IMR-90 (cell line): Measurements from ENCODE around the gene BCL7A.

Experiments
- MXI1 ChIP-seq: IDR thresholded peaks from 2 replicates; pipeline ENCODE4 v1.6.1; 2012; ENCODE audit warnings: low read depth, mild to moderate bottlenecking, low read length, moderate library complexity, borderline replicate concordance
- POLR2A ChIP-seq: IDR thresholded peaks from 2 replicates; pipeline ENCODE4 v1.6.1; 2012; ENCODE audit warnings: mild to moderate bottlenecking, low read depth, low read length
- RCOR1 ChIP-seq: IDR thresholded peaks from 2 replicates; pipeline ENCODE4 v1.6.1; 2012; ENCODE audit warnings: mild to moderate bottlenecking, low read length, improper control_type of control experiment; ENCODE audit not compliant: insufficient replicate concordance
- TF ChIP-seq, protein P1 (sequence below): conservative IDR thresholded peaks from 2 replicates; pipeline ENCODE4 v1.5.1; 2012; ENCODE audit warnings: mild to moderate bottlenecking, low read depth, low read length, improper control_type of control experiment
- TF ChIP-seq, protein P2 (sequence below): fragments of 150-350 bp; IDR thresholded peaks from 2 replicates; pipeline ENCODE4 v1.6.1; 2016; ENCODE audit warnings: low read depth, mild to moderate bottlenecking, low read length, moderate library complexity, borderline replicate concordance

DNA sequence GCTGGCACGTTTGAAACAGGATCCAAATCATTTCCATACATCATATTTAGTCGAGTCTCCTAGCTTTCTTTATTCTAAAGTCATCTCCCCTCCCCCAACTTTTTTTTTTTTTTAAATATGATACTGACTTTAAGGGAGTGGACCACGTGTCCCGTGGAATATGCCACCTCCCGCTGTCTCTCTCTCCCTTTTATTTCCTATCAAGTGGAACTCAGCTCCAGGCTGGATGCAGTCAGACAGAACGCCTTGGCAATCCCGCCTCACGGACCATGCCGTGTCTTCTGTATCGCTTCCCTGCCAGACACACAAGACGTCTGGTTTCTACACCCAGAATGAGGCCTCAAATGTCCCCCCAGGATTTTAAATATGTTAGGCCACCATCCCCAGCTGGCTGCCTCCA lies 21.2 kb downstream of the BCL7A start:
- TF ChIP-seq, protein P1, sequence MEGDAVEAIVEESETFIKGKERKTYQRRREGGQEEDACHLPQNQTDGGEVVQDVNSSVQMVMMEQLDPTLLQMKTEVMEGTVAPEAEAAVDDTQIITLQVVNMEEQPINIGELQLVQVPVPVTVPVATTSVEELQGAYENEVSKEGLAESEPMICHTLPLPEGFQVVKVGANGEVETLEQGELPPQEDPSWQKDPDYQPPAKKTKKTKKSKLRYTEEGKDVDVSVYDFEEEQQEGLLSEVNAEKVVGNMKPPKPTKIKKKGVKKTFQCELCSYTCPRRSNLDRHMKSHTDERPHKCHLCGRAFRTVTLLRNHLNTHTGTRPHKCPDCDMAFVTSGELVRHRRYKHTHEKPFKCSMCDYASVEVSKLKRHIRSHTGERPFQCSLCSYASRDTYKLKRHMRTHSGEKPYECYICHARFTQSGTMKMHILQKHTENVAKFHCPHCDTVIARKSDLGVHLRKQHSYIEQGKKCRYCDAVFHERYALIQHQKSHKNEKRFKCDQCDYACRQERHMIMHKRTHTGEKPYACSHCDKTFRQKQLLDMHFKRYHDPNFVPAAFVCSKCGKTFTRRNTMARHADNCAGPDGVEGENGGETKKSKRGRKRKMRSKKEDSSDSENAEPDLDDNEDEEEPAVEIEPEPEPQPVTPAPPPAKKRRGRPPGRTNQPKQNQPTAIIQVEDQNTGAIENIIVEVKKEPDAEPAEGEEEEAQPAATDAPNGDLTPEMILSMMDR: no peak
- TF ChIP-seq POLR2A: no peak
- TF ChIP-seq, protein P2, sequence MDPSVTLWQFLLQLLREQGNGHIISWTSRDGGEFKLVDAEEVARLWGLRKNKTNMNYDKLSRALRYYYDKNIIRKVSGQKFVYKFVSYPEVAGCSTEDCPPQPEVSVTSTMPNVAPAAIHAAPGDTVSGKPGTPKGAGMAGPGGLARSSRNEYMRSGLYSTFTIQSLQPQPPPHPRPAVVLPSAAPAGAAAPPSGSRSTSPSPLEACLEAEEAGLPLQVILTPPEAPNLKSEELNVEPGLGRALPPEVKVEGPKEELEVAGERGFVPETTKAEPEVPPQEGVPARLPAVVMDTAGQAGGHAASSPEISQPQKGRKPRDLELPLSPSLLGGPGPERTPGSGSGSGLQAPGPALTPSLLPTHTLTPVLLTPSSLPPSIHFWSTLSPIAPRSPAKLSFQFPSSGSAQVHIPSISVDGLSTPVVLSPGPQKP: no peak
- TF ChIP-seq MXI1: no peak
- TF ChIP-seq RCOR1: no peak
